T-helper 1 cell treated with Interleukin-12 subunit alpha and Interleukin-12 subunit beta and Interleukin-4 antibody, amounts not matched to agents 30 ng/mL and 1 ng/mL, for 36 hours (primary cell): ENCODE results near the gene RIMS4. TPM values are rescaled to one million over a fixed set of nuclear protein-coding genes. Genes with fewer than 3 reads are reported as not detected.
"Not testable (repeated sequence)": the region's sequence is repeated elsewhere in the genome, so short reads cannot be mapped to it uniquely, and the experiment has no call there.

Experiments
- intact Hi-C: fragments of 100-400 bp; cut with micrococcal nuclease; formaldehyde crosslinking; loops from one replicate; pipeline ENCODE4 v1.15.1; 2024
- total RNA-seq: library from RNA; stranded (reverse); gene quantifications from 2 replicates; pipeline ENCODE4 v1.2.3, GENCODE V29; 2022

RIMS4 gene
- total RNA-seq, 1 donor from 2014 or later = not detected

DNA sequence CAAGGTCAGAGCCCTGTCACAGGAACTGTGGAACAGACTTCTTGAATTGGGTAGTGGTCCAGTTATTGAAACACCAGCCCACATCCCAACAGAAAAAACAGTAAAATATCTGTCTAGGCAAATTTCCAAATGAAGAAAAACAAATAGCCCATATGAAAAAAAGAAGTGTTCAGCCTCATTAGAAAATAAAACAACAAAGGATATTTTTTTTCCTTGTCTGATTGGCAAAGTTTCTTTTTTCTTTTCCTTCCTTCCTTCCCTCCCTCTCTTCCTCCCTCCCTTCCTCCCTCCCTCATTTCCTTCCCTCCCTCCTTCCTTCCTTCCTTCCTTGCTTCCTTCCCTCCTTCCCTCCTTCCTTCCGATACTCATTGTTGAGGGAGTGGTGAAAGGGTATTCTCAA is 20.6 kb upstream of the RIMS4 start:
- intact Hi-C loops = no loop called here

DNA sequence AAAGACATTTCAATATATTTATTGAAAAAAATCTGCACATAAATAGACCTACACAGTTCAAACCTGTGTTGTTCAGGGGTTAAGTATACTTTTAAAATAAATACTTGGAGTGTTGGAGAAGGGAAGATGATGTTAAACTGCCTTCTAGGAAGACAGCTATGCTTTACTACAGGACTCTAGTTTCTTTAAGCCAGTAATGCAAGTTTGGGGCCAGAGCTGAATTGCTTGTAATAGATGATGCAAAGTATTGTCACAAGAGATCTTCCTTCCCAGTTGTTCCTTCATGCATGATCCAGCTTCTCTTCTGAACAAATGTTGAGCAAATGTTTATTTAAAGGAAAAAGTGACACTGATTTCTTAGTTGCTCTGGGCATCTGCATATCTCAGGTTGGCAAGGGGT is 20.2 kb upstream of the RIMS4 start:
- intact Hi-C loops = no loop called here

DNA sequence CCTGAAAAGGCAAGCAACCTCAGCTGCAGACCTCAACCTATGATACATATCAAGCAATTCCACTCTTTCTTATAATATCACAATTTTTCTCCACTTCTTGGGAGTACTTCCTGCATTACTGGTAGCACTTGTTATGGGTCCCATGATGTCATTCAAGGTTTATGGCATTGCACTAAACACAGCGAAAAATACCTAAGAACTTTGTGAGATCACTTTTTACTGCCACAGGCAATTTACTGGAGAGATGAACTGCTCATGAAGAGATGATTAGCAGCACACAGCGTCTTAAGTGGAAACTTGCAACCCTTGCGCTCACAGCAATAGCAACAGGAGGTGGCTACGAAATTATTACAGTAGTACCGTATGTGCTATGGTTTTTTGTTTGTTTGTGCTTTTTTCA is 19.3 kb upstream of the RIMS4 start:
- intact Hi-C loops = no loop called here

DNA sequence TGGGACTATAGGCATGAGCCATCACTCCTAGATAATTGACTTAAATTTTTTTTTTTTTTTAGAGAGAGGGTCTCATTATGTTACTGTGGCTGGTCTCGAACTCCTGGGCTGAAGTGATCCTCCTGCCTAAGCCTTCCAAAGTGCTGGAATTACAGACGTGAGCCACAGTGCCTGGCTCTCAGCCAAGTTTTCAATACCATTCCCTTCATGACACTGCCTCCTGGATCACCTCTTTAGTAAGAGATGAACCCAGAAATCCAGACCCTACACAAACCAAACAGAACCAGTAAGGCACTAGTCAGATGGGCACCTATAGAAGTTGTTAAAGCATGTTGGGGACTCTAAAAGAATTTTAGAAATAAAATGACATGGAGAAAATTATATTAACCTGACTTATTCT is 18.3 kb upstream of the RIMS4 start:
- intact Hi-C loops = no loop called here

DNA sequence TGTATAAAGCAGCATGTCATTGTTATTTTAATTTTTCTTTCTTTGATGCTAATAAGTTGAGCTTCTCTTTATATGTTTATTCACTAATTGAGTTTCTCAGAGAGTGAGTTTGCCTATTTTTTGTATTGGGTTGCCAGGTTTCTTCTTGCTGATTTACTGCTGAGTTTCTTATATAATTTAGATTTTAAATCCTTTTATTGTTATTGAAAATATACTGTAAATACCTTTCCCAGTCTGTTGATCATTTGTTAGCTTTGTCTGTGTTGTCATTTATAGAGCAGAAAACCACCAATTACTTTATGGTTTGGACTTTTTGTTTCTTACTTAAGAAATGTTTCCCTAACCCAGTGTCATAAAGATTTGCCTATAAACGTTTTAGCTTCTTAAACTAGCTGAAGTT is 17.1 kb upstream of the RIMS4 start:
- intact Hi-C loops = no loop called here

DNA sequence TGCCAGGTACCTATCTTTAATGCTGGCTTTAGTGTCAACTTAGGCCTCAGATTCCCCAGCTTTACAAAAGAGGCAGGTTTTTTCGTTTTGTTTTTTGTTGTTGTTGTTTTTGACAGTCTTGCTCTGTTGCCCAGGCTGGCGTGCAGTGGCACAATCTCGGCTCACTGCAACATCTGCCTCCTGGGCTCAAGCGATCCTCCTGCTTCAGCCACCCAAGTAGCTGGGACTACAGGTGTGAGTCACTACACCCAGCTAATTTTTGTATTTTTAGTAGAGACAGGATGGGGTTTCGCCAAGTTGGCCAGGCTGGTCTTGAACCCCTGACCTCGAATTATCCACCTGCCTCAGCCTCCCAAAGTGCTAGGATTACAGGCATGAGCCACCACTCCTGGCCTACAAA is 11.2 kb upstream of the RIMS4 start:
- intact Hi-C loops = not testable (repeated sequence)

DNA sequence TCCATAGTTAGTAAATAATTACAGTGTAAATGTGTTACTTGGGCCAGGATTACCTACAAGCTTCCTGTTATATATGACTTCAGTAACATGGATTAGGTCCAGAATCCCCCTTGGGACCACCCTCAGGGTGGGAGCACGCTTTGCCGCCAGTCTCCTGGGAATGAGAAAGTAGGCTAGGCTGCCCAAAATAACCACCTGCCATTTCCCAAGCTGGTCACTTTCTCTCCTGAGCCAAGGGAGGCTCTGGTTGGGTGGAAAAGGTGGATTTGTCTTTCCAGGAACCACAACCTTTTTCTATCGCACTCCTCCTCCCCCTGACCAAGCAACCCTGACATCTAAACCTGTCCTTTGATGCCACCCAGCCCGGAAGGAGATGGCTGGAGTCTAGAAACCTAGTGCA is 9.6 kb upstream of the RIMS4 start:
- intact Hi-C loops = no loop called here

DNA sequence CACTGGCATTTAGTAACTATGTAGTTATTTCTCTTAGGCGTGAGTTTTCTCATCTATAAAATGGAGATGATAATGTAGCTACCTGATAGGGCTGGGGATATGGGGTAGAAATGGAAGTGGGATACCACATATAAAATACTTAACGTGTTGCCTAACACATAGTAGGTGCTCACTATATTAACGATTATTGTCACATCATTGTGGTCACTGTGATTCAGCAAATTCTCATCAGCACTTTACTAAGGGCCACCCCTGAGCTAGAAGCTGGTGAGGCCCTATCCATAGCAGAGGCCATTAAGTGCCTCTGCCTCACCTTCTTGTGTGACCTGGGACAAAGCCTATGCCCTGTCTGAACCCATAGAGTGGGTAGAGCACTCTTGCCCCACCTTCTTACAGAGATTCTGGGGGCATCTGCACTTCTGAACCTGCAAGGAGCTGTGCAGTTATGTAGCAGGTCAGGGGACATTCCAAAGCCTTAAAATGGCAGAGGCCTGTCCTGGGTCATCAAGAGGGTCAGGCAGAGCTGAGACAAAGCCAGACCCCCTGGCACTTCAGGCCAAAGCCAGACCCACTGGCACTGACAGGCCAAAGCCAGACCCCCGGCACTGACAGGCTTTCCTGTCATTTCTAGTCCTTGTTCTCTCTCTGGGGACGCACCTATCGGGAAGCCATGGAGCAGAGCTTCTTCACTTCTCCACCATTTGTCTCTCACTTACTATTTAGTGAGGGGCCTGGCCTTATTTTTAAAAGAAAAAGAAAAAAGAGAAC is 7.0 kb upstream of the RIMS4 start:
- intact Hi-C loops = no loop called here

DNA sequence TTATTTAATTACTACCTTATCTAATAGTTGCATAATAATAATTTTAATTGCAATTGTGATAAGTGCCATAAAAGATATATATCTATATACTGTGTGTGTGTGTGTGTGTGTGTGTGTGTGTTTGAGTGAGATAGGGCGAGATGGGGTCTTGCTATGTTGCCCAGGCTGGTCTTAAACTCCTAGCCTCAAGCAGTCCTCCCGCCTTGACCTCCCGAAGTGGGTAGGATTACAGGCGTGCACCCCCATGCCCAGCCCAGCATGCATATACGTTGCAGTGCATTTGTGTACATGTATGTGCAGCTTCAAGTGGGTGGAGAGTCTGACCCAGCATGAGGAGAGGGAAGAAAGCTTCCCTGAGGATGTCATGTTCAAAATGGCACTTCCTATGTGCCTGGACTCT is 4.6 kb upstream of the RIMS4 start:
- intact Hi-C loops = no loop called here

DNA sequence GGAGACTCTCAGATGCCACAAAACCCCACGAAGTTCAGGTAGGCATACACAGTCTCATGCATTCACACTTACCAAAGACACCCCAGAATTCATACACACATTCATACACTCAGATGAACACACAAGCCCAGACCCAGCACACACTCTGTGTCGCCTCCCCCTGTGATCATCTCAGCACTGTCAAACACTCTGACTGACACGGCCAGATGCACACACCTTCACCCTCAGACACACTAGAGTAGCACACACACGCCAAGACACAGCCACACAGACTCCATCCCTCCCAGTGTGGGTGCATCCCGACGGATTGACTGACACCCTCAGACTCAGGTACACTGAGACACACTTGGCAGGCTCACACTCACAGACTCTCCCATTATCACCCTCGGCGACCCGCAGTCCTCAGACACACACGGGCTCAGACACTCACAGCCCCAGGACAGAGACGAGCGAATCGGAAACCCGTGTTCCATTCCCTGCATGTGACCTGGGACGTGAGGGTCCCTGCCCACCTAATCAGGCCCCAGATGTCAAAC is 872 bp upstream of the RIMS4 start:
- intact Hi-C loops = no loop called here

DNA sequence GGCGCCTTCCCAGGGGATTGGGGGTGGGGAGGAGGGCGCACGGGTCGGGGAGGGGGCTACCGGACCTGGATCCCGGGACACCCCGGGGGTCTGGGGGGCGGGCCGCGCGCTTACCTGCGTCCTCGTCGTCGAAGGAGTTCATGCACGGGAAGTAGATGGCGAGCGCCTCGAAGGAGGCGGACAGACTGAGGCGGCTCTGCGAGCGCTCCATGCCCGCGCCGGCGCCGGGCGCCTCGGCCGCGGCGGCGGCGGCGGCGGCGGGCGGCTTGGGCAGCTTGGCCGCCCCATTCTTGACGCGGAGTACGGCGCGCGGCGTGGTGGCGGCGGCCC is 320 bp downstream of the RIMS4 start:
- intact Hi-C loops = no loop called here

DNA sequence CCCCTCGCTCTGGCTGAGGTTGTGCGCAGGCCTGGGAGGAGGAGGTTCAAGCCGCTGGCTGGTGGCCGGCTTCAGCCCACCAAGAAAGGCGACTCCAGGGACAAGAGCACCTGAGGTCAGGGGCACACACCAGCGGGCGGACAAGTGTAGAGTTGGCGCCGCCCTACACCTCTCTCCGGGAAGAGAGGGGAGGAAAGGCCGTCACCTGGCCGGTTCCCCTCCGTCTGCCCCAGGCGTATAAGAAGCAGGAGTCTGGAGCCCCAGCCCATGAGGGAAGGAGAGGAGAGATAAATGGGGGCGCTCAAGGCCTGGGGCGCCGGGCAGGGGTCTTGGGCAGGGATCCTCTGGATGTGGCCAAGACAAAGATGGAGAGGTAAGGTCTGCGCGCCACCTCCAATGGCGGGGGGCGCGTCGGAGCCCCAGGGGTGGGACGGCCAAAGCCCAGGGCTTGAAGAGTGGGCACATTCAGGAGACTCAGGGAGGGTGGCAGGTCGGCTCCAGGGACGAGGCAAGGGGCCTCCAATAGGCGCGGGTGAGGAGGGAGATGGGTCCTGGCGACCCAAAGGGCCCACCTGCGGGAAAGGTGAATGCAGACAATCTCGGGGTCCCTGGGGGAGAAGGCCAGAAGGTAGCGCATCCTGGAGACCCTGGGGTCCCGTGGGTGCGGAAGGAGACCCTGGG is 826 bp downstream of the RIMS4 start:
- intact Hi-C loops = no loop called here

DNA sequence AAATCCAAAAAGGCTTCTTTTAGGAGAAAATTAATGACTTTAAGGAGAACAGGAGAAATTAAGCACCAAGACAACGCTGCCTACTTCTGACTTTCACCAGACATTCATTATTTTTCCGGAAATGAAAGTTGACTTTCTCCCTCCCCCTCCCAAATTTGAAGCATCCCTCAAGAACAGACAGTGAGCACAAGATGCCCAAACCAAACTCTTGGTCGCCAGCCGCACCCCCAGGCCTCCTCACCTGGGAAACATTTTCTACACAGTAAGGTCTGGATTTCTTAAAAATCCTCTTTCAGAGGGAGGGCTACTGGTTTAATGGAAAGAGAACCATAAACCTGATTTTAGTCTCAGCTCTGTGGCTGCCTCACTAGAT is 2.7 kb downstream of the RIMS4 start:
- intact Hi-C loops = no loop called here

DNA sequence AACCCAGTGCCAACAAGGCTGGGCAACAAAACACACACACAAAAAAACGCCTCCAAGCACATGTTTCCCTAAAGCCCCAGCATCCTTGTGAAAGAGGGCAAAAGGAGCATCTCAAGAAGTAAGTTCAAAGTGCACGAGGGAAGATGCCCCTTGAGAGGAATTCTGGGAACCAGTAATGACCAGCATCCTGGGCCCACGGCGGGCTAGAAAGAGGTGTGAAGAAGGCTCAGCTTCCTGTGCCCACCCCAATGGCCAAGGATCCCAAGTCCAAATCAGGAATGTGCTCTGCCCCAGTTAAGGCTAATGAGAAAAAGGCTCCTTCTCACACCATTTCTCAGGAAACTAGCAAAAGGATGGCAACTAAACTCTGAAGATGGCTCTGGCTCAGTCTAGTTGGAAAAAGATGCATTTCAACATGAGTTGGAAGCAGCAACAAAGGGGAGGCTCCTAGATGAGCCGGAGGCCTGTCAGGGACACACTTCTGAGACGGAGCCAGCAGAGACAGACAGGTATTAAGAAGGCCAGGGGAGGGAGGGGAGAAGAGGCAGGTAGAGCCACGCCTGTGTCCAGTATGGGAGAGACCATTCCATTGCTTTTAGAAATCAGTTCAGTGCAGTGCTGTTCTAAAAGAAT is 3.2 kb downstream of the RIMS4 start:
- intact Hi-C loops = no loop called here

DNA sequence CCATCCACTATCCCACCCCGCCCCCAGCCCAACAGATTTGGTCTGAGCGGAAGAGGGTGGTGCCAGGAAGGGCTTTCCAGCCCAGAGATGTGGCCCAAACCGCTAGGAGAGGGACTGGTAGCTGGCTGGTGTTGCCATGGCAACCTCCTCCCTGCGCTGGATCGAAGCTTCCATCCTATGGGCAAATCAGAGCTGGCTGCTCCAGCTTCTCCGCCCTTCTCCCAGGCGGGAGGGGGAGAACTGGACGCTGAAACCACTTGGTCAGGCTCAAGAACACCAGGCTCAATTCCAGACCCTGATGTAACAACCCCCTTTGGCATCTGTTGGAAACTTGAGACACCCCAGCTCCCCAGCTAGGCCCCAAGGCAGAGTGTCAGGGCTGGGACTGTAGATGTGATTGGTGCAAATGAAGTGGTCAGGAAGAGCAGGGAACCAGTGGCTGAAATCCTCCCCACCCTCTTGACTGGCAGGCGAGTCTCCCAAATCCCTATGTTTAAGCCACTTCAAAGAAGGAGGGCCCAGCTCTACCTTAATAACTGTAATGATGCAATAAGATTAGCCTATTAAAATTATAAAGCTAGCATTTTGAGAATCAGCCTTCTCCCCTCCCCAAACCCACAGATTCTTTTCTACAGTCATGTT is 4.2 kb downstream of the RIMS4 start:
- intact Hi-C loops = no loop called here

DNA sequence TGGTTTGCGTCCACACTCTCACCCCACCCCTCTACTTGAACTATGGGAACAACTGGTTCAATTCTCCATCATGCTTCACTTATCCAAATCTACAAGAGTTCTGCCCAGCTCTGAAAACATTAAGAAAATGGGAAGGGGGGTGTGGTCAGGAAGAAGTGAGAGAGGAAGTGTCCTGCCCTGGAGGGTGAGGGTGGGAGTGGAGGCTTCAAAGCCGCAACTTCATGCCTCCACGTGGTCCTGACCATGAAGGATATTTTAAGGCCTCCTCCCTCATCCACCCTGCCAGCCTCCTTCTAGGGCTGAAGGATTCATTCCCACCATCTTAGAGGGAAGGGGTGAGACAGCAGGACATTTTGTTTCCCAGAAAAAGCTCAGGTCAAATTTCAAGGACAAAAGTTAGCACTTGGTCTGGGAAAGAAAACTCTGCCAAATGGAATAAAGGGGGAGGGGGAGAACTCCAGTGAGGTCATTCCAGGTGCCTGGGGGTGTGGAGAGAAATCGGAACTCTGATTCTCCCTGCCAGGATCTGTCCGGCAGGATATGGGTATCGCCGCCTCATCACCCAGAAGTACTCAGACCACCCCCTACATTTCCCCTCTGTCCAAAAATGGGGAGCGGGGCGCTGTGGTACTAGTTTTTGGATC is 4.9 kb downstream of the RIMS4 start:
- intact Hi-C loops = no loop called here

DNA sequence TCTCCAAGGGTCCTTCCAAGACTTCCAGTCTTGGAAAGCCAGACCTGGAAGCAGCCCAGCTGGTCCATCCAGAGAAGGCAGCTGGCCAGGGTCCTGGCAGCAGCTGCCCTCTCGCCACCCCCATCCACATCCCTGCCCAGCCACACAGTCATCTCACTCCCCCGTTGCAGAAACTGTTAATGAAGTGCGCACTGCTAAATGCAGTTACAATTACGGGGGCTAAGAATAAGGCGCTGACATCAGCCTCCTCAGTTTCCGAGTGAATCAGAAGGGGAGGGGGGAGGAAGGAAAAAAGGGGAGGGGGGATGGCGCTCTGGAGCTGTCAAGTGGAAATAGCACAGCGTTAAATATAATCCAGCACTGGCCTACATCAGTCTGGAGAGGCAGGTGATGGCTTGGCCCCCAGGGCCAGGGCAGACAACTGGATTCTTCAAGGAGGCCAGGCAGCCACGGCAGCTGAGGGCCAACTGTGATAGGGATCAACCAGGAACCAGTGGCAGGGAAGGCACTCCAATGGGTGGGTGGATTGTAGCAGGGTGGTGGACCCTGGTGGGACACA is 6.9 kb downstream of the RIMS4 start:
- intact Hi-C loops = no loop called here

DNA sequence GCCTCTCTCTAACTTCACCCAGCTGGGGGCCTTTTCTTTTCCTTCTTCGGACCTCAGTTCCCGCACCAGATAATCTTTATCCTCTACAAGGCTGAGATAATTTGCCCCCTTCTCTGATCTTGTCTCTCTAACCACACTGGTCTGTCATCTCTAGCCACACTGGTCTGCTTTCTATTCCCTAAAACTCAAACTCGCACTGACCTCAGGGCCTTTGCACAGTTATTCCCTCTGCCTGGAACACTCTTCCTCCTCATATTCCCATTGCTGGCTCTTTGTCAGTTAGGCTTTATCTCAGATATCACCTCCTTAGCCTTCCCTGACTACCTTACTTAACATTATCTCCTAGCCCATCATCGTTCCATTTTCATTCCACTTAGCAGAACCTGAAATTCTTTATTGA is 7.6 kb downstream of the RIMS4 start:
- intact Hi-C loops = no loop called here

DNA sequence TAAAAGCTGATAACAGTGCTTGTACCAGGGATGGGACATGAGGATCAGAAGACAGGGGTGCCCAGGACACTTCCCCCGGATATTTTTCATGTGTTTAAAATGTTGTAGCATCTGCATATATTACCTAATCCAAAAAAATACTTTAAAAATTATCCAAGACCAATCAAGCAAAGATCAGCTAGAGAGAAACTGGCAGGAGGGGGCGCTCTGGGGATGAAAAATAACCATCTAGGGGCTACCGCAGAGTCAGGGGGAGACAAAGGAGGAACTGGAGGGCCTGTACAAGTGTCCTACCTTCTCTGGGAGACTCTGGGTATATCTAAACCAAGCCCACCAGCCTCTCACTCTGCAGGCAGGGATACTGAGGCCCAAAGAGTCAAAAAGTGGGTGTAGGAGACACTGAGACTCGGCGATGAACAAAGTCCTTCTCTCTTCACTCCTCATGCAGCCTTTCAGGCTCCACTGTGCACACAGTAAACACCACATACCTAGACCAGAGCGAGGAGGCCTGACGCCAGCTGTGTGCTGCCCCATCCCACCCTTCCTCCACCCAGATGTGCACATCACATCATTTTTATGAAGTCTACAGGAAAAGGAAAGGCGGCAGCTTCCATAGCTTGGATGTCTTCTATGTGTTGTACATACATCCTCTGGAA is 9.8 kb downstream of the RIMS4 start:
- intact Hi-C loops = no loop called here

DNA sequence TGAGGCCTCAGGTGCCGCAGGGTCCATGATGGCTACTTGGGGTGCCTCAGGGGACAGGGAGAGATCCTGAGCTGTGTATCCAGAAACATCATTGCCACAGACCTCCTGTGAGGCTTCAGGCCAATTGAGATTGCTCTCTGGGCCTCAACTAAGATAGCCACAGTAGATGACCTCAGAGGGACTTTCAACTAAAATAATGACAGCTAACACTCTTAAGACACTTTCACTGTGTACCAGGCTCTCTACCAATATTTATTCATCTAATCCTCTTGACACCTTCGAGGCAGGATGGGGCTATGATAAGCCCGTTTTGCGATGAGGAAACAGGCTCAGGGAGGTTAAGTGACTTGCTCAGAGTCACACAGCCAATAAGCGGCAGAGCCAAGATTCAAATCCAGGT is 10.7 kb downstream of the RIMS4 start:
- intact Hi-C loops = no loop called here
